Measurements from ENCODE around the gene SKA1. TPM values are rescaled to one million over a fixed set of nuclear protein-coding genes. Genes with fewer than 3 reads are reported as not detected.
A peak's percentile ranks its signal among the peaks of the same experiment; 100 is the strongest.

SKA1 gene
- total RNA-seq = 10 to 100 TPM; 44.6 to 45.6 TPM

GRCh38 chr18:50374753-50375391 is at the start of gene SKA1:
Gene SKA1, plus strand, starts transcription at chr18:50375046. Its CDS starts 785 bp downstream, at chr18:50375831.
- Mint-ChIP-seq H3K4me1 (peaks cover 34% of the 10 kb centered on the region), H3K27ac (peak within 1 kb of the TSS; percentile 85), H3K36me3 (ENCODE audit: low read depth) (peaks cover 41% of the 10 kb centered on the region), H3K9me3 (peaks cover 8% of the 10 kb centered on the region), H3K27me3 (peaks cover 14% of the 10 kb centered on the region), H3K4me3 (peak within 1 kb of the TSS; percentile 89)
- POLR2A ChIA-PET = interaction anchor here (0.8 to 3.2 kb wide), 9 partner anchors 15 to 504 kb away, joined by 3 to 15 read pairs (median 3); partner anchors contain the start of genes MBD1 and ME2
- CTCF ChIA-PET = interaction anchor here (0.9 to 6.0 kb wide), 3 partner anchors 18 to 93 kb away, joined by 3 to 25 read pairs (median 3); partner anchors contain the start of gene MBD1
- peak; percentile 94 for DNase-seq

- ChIA-PET CTCF (interaction anchor here (1.2 kb wide), 1 partner anchor 29 kb away, joined by 3 read pairs; no protein-coding TSS in a partner anchor), POLR2A (interaction anchor here (1.2 kb wide), 1 partner anchor 29 kb away, joined by 3 read pairs; no protein-coding TSS in a partner anchor)
- no peak for DNase-seq
- peaks cover 38% of the 10 kb centered on the region for H3K27me3 Mint-ChIP-seq
- H3K4me1 Mint-ChIP-seq = no peaks in the 10 kb centered on the region
- H3K27ac Mint-ChIP-seq = no peak overlapping the region
- no peaks in the 10 kb centered on the region for H3K9me3 Mint-ChIP-seq
- H3K4me3 Mint-ChIP-seq = no peak overlapping the region
- peaks cover 4% of the 10 kb centered on the region for H3K36me3 Mint-ChIP-seq (ENCODE audit: low read depth)
Measured at GRCh38 chr18:50327983-50328382, 46.9 kb upstream of the SKA1 start.

- Mint-ChIP-seq H3K4me1 (no peaks in the 10 kb centered on the region), H3K27me3 (peaks cover 37% of the 10 kb centered on the region), H3K36me3 (ENCODE audit: low read depth) (no peaks in the 10 kb centered on the region), H3K9me3 (no peaks in the 10 kb centered on the region), H3K27ac (no peak overlapping the region), H3K4me3 (no peak overlapping the region)
- ChIA-PET CTCF (no interaction called here), POLR2A (no interaction called here)
- DNase-seq = no peak
Measured at GRCh38 chr18:50330176-50330575, 44.7 kb upstream of the SKA1 start.

GRCh38 chr18:50331691-50332090 is 43.2 kb upstream of the SKA1 start:
- no peak overlapping the region for H3K27ac Mint-ChIP-seq
- peaks cover 29% of the 10 kb centered on the region for H3K27me3 Mint-ChIP-seq
- ChIA-PET POLR2A (no interaction called here), CTCF (no interaction called here)
- no peak overlapping the region for H3K4me3 Mint-ChIP-seq
- no peaks in the 10 kb centered on the region for H3K9me3 Mint-ChIP-seq
- H3K4me1 Mint-ChIP-seq = no peaks in the 10 kb centered on the region
- H3K36me3 Mint-ChIP-seq (ENCODE audit: low read depth) = no peaks in the 10 kb centered on the region
- no peak for DNase-seq

GRCh38 chr18:50334546-50335152 is 40.2 kb upstream of the SKA1 start:
- CTCF ChIA-PET = no interaction called here
- Mint-ChIP-seq H3K27me3 (peaks cover 14% of the 10 kb centered on the region), H3K4me1 (no peaks in the 10 kb centered on the region), H3K36me3 (ENCODE audit: low read depth) (no peaks in the 10 kb centered on the region), H3K27ac (no peak overlapping the region), H3K4me3 (no peak overlapping the region), H3K9me3 (no peaks in the 10 kb centered on the region)
- no peak for DNase-seq
- POLR2A ChIA-PET = no interaction called here

DNA sequence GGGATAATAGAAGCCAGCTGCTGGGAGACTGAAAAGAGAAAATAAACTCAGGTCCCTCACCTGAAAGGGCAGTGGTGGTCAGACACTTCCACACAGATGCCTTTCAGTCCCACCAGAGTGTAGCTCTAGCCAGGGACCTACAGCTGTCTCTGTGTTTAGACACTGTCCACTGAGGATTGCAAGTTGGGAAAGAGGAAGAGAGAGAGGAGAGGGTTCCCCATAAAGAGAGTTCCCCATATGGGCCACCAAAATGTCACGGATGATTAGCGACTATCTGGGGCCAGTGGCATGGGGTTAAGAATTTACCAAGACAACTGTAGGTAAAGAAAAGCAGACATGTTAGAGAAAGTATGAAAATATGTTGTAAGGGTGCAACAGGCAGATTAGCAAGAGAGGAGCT is 36.7 kb upstream of the SKA1 start:
- H3K27me3 Mint-ChIP-seq = peaks cover 2% of the 10 kb centered on the region
- H3K27ac Mint-ChIP-seq = no peak overlapping the region
- H3K9me3 Mint-ChIP-seq = no peaks in the 10 kb centered on the region
- POLR2A ChIA-PET = no interaction called here
- CTCF ChIA-PET = interaction anchor here (2.1 kb wide), 1 partner anchor 19 kb away, joined by 6 read pairs; no protein-coding TSS in a partner anchor
- H3K4me1 Mint-ChIP-seq = no peaks in the 10 kb centered on the region
- no peak overlapping the region for H3K4me3 Mint-ChIP-seq
- no peaks in the 10 kb centered on the region for H3K36me3 Mint-ChIP-seq (ENCODE audit: low read depth)
- no peak for DNase-seq

- no peak overlapping the region for H3K4me3 Mint-ChIP-seq
- no peaks in the 10 kb centered on the region for H3K36me3 Mint-ChIP-seq (ENCODE audit: low read depth)
- no peak overlapping the region for H3K27ac Mint-ChIP-seq
- H3K27me3 Mint-ChIP-seq = peaks cover 2% of the 10 kb centered on the region
- DNase-seq = no peak
- ChIA-PET POLR2A (interaction anchor here (1.1 kb wide), 1 partner anchor 57 kb away, joined by 3 read pairs; the partner anchor contains the start of gene MBD1), CTCF (interaction anchor here (2.1 kb wide), 1 partner anchor 19 kb away, joined by 6 read pairs; no protein-coding TSS in a partner anchor)
- H3K4me1 Mint-ChIP-seq = no peaks in the 10 kb centered on the region
- H3K9me3 Mint-ChIP-seq = no peaks in the 10 kb centered on the region
Measured at GRCh38 chr18:50338715-50339114, 36.1 kb upstream of the SKA1 start.

- H3K27ac Mint-ChIP-seq = no peak overlapping the region
- H3K36me3 Mint-ChIP-seq (ENCODE audit: low read depth) = no peaks in the 10 kb centered on the region
- no peaks in the 10 kb centered on the region for H3K9me3 Mint-ChIP-seq
- H3K4me1 Mint-ChIP-seq = no peaks in the 10 kb centered on the region
- H3K4me3 Mint-ChIP-seq = no peak overlapping the region
- peaks cover 2% of the 10 kb centered on the region for H3K27me3 Mint-ChIP-seq
- ChIA-PET CTCF (interaction anchor here (1.0 to 2.1 kb wide), 2 partner anchors 17 to 19 kb away, joined by 3 to 6 read pairs; no protein-coding TSS in a partner anchor), POLR2A (no interaction called here)
- DNase-seq = no peak
Measured at GRCh38 chr18:50340078-50340477, 34.8 kb upstream of the SKA1 start.

- no peaks in the 10 kb centered on the region for H3K4me1 Mint-ChIP-seq
- peaks cover 2% of the 10 kb centered on the region for H3K27me3 Mint-ChIP-seq
- no peak for DNase-seq
- ChIA-PET CTCF (interaction anchor here (1.4 kb wide), 1 partner anchor 15 kb away, joined by 4 read pairs; no protein-coding TSS in a partner anchor), POLR2A (no interaction called here)
- H3K27ac Mint-ChIP-seq = no peak overlapping the region
- no peaks in the 10 kb centered on the region for H3K9me3 Mint-ChIP-seq
- H3K36me3 Mint-ChIP-seq (ENCODE audit: low read depth) = no peaks in the 10 kb centered on the region
- H3K4me3 Mint-ChIP-seq = no peak overlapping the region
Measured at GRCh38 chr18:50341443-50341842, 33.4 kb upstream of the SKA1 start.

DNA sequence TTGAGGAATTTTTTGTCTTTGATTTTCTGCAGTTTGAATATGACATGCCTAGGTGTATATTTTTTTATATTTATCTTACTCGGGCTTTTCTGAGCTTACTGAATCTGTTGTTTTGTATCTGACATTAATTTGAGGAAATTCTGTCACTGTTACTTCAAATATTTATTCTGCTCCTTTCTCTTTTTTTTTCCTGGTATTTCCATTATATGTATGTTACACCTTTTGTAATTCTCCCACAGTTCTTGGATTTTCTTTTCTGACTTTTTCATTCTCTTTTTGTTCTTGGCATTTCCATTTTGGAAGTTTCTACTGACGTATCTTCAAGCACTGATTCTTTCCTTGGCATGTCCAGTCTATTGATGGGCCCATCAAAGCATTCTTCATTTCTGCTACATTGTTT is 24.1 kb upstream of the SKA1 start:
- no peaks in the 10 kb centered on the region for H3K4me1 Mint-ChIP-seq
- CTCF ChIA-PET = interaction anchor here (1.0 kb wide), 1 partner anchor 131 kb away, joined by 4 read pairs; no protein-coding TSS in a partner anchor

GRCh38 chr18:50356036-50356945 is 18.6 kb upstream of the SKA1 start:
- peak; percentile 33 for DNase-seq
- no peak overlapping the region for H3K4me3 Mint-ChIP-seq
- peaks cover 19% of the 10 kb centered on the region for H3K4me1 Mint-ChIP-seq
- no peaks in the 10 kb centered on the region for H3K9me3 Mint-ChIP-seq
- ChIA-PET POLR2A (interaction anchor here (1.0 to 2.6 kb wide), 9 partner anchors 19 to 137 kb away, joined by 3 to 14 read pairs (median 4); partner anchors contain the start of genes CFAP53, MBD1 and SKA1), CTCF (interaction anchor here (0.6 to 4.8 kb wide), 41 partner anchors 14 to 497 kb away, joined by 3 to 118 read pairs (median 5); partner anchors contain the start of genes CFAP53, MBD1, MYO5B and SKA1)
- no peaks in the 10 kb centered on the region for H3K36me3 Mint-ChIP-seq (ENCODE audit: low read depth)
- peaks cover 27% of the 10 kb centered on the region for H3K27me3 Mint-ChIP-seq
- peak overlapping the region; percentile 38 for H3K27ac Mint-ChIP-seq

More for the DNA sequence above, 24.1 kb upstream of the SKA1 start:
- peaks cover 33% of the 10 kb centered on the region for H3K27me3 Mint-ChIP-seq
- H3K4me3 Mint-ChIP-seq = no peak overlapping the region
- no peak overlapping the region for H3K27ac Mint-ChIP-seq
- no peaks in the 10 kb centered on the region for H3K9me3 Mint-ChIP-seq
- POLR2A ChIA-PET = no interaction called here
- no peaks in the 10 kb centered on the region for H3K36me3 Mint-ChIP-seq (ENCODE audit: low read depth)
- DNase-seq = no peak

GRCh38 chr18:50358844-50359243 is 16.0 kb upstream of the SKA1 start:
- H3K4me3 Mint-ChIP-seq = no peak overlapping the region
- ChIA-PET POLR2A (no interaction called here), CTCF (interaction anchor here (1.0 to 2.5 kb wide), 4 partner anchors 18 to 140 kb away, joined by 3 to 13 read pairs (median 6); no protein-coding TSS in a partner anchor)
- H3K36me3 Mint-ChIP-seq (ENCODE audit: low read depth) = no peaks in the 10 kb centered on the region
- H3K9me3 Mint-ChIP-seq = no peaks in the 10 kb centered on the region
- H3K4me1 Mint-ChIP-seq = peaks cover 19% of the 10 kb centered on the region
- no peak overlapping the region for H3K27ac Mint-ChIP-seq
- peaks cover 8% of the 10 kb centered on the region for H3K27me3 Mint-ChIP-seq
- DNase-seq = no peak

Data from activated CD4-positive, alpha-beta memory T cell treated with anti-CD3 and anti-CD28 coated beads, Interleukin-2, amount 10 ng/mL, durations not matched to agents 7 days and 5 days (primary cell).